Measurements from ENCODE around the gene GALNT17. TPM values are rescaled to one million over a fixed set of nuclear protein-coding genes. Genes with fewer than 3 reads are reported as not detected.
"Not testable (repeated sequence)": the region's sequence is repeated elsewhere in the genome, so short reads cannot be mapped to it uniquely, and the experiment has no call there.

GALNT17 gene
- total RNA-seq, 1 experiment from 2014 or later, result not detected

- DNase-seq (ENCODE audit: low read depth), result no peak
Measured at GRCh38 chr7:71235253-71235652, 103.3 kb downstream of the GALNT17 start.

GRCh38 chr7:71236230-71237105 lies 104.5 kb downstream of the GALNT17 start:
- DNase-seq (ENCODE audit: low read depth), result no peak

- DNase-seq (ENCODE audit: low read depth), result no peak
Measured at GRCh38 chr7:71237945-71238344, 106.0 kb downstream of the GALNT17 start.

GRCh38 chr7:71238581-71239295 lies 106.8 kb downstream of the GALNT17 start:
- no peak for DNase-seq (ENCODE audit: low read depth)

GRCh38 chr7:71239586-71240268 lies 107.8 kb downstream of the GALNT17 start:
- no peak for DNase-seq (ENCODE audit: low read depth)

- DNase-seq (ENCODE audit: low read depth), result no peak
Measured at GRCh38 chr7:71243736-71244410, 111.9 kb downstream of the GALNT17 start.

GRCh38 chr7:71245038-71245437 lies 113.1 kb downstream of the GALNT17 start:
- no peak for DNase-seq (ENCODE audit: low read depth)

GRCh38 chr7:71251706-71252105 lies 119.8 kb downstream of the GALNT17 start:
- no peak for DNase-seq (ENCODE audit: low read depth)

GRCh38 chr7:71254751-71255150 lies 122.8 kb downstream of the GALNT17 start:
- DNase-seq (ENCODE audit: low read depth), result no peak

- no peak for DNase-seq (ENCODE audit: low read depth)
Measured at GRCh38 chr7:71255537-71256178, 123.7 kb downstream of the GALNT17 start.

- no peak for DNase-seq (ENCODE audit: low read depth)
Measured at GRCh38 chr7:71261066-71261465, 129.1 kb downstream of the GALNT17 start.

- DNase-seq (ENCODE audit: low read depth), result not testable (repeated sequence)
Measured at GRCh38 chr7:71262834-71263233, 130.9 kb downstream of the GALNT17 start.

GRCh38 chr7:71264005-71264404 lies 132.1 kb downstream of the GALNT17 start:
- no peak for DNase-seq (ENCODE audit: low read depth)

GRCh38 chr7:71266912-71267311 lies 135.0 kb downstream of the GALNT17 start:
- DNase-seq (ENCODE audit: low read depth), result no peak

GRCh38 chr7:71267734-71268469 lies 136.0 kb downstream of the GALNT17 start:
- DNase-seq (ENCODE audit: low read depth), result no peak

- DNase-seq (ENCODE audit: low read depth), result no peak
Measured at GRCh38 chr7:71270558-71270957, 138.6 kb downstream of the GALNT17 start.

- no peak for DNase-seq (ENCODE audit: low read depth)
Measured at GRCh38 chr7:71271203-71271602, 139.3 kb downstream of the GALNT17 start.

- no peak for DNase-seq (ENCODE audit: low read depth)
Measured at GRCh38 chr7:71272509-71273490, 140.9 kb downstream of the GALNT17 start.

GRCh38 chr7:71278257-71278656 lies 146.3 kb downstream of the GALNT17 start:
- DNase-seq (ENCODE audit: low read depth), result no peak

Data from Daoy (cell line).